ENCODE results near the gene NCS1. TPM values are rescaled to one million over a fixed set of nuclear protein-coding genes. Genes with fewer than 3 reads are reported as not detected.
A peak's percentile ranks its signal among the peaks of the same experiment; 100 is the strongest.

The NCS1 gene
- polyA plus RNA-seq, 3 donors, result not detected

DNA sequence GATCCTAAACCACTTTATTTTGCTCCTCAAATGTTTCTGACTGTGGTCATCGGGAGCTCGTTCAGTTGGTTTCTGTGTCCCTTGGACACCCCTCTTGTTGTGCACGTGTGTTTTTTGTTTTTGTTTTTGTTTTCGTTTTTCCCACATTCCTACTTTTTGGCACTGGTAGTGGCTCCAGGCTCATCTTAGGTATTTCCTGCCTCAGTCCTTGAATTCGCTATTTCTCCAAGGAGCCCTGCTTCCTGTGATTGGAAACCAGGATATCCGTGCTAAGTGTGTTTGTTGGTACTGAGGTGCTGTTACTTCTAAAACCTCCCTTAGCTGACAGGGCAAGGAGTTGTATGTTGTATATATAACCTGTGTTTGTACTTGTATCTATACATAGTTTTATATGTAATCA, 99.3 kb downstream of the NCS1 start:
- H3K9me3 ChIP-seq (replicated peaks in 1 of 2; ENCODE audit: control insufficient read depth in 1 of 2, insufficient read depth in 1 of 2, low read length in 2 of 2), result peaks cover 0 to under 1% of the 10 kb centered on the region in 2 donors
- no peaks in the 10 kb centered on the region for H4K20me1 ChIP-seq (ENCODE audit: insufficient read depth, low read length)
- peaks cover 15 to 21% of the 10 kb centered on the region in 2 donors for H3K4me1 ChIP-seq (ENCODE audit: control insufficient read depth in 1 of 2, insufficient read depth in 2 of 2, low read length in 2 of 2)
- Mint-ChIP-seq H3K27ac (peak overlapping the region in 1 of 7 donors; percentile 33), H3K9me3 (peaks cover 0 to 7% (median 2%) of the 10 kb centered on the region in 7 donors), H3K4me1 (peaks cover 24% of the 10 kb centered on the region), H3K36me3 (peaks cover 0 to 4% of the 10 kb centered on the region in 2 donors), H3K27me3 (ENCODE audit: low read depth in 3 of 3) (peaks cover 24 to 48% (median 34%) of the 10 kb centered on the region in 3 donors), H3K4me3 (peak overlapping the region in 1 of 2 donors; percentile 2)
- H3K4me2 ChIP-seq (replicated peaks; ENCODE audit: extremely low read depth, low read length, poor library complexity, severe bottlenecking), result no peak overlapping the region
- intact Hi-C loops (cut with micrococcal nuclease), result no loop called here
- H3K4me3 ChIP-seq (replicated peaks in 1 of 3; ENCODE audit: low read depth in 2 of 3, low read length in 3 of 3), result no peak overlapping the region
- TF ChIP-seq, protein P1, sequence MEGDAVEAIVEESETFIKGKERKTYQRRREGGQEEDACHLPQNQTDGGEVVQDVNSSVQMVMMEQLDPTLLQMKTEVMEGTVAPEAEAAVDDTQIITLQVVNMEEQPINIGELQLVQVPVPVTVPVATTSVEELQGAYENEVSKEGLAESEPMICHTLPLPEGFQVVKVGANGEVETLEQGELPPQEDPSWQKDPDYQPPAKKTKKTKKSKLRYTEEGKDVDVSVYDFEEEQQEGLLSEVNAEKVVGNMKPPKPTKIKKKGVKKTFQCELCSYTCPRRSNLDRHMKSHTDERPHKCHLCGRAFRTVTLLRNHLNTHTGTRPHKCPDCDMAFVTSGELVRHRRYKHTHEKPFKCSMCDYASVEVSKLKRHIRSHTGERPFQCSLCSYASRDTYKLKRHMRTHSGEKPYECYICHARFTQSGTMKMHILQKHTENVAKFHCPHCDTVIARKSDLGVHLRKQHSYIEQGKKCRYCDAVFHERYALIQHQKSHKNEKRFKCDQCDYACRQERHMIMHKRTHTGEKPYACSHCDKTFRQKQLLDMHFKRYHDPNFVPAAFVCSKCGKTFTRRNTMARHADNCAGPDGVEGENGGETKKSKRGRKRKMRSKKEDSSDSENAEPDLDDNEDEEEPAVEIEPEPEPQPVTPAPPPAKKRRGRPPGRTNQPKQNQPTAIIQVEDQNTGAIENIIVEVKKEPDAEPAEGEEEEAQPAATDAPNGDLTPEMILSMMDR (IDR thresholded peaks at IDR 0.05), result no peak
- H3K79me2 ChIP-seq (ENCODE audit: insufficient read depth, low read length), result no peaks in the 10 kb centered on the region
- no peak overlapping the region for H3K9ac ChIP-seq (ENCODE audit: insufficient read depth, low read length, poor library complexity, severe bottlenecking)
- no peaks in the 10 kb centered on the region for H3K36me3 ChIP-seq (replicated peaks in 1 of 2; ENCODE audit: control insufficient read depth in 1 of 2, insufficient read depth in 2 of 2, low read length in 2 of 2)
- no peak for DNase-seq
- no peak overlapping the region for H3K27ac ChIP-seq (ENCODE audit: low read depth in 1 of 2, low read length in 2 of 2)
- WGBS (ENCODE audit: insufficient coverage), result no CpG with 5 or more reads among the region's 6 CpGs
- peaks cover 0 to 16% of the 10 kb centered on the region in 2 donors for H3K27me3 ChIP-seq (ENCODE audit: control insufficient read depth in 2 of 2, insufficient read depth in 2 of 2, low read length in 2 of 2)
- no peak overlapping the region for H2AFZ ChIP-seq (ENCODE audit: insufficient read depth, low read depth, low read length, poor library complexity, severe bottlenecking)

DNA sequence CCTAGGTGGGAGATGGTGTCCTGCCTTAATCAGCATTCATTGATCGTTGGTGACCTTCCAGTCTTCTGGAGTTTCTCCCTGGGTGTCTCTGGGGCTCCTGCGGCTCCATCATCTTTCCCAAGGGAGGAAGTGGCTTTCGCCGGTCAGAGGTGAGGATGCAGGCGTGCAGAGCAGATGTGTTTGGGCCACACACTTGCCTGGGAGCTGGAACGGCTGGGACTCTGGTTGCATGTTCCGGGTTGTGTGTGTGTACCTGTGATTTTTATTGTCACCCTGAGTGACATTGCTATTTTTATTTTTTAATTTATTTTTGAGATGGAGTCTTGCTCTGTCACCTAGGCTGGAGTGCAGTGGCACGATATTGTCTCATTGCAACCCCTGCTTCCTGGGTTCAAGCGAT, 103.0 kb downstream of the NCS1 start:
- no peaks in the 10 kb centered on the region for H3K4me1 Mint-ChIP-seq
- Histone ChIP-seq H3K79me2 (ENCODE audit: insufficient read depth, low read length) (no peaks in the 10 kb centered on the region), H2AFZ (ENCODE audit: insufficient read depth, low read depth, low read length, poor library complexity, severe bottlenecking) (no peak overlapping the region), H4K20me1 (ENCODE audit: insufficient read depth, low read length) (no peaks in the 10 kb centered on the region), H3K27ac (ENCODE audit: low read depth in 1 of 2, low read length in 2 of 2) (no peak overlapping the region), H3K4me3 (replicated peaks in 1 of 3; ENCODE audit: low read depth in 2 of 3, low read length in 3 of 3) (no peak overlapping the region), H3K27me3 (ENCODE audit: control insufficient read depth in 2 of 2, insufficient read depth in 2 of 2, low read length in 2 of 2) (no peaks in the 10 kb centered on the region), H3K9me3 (replicated peaks in 1 of 2; ENCODE audit: control insufficient read depth in 1 of 2, insufficient read depth in 1 of 2, low read length in 2 of 2) (no peaks in the 10 kb centered on the region), H3K36me3 (replicated peaks in 1 of 2; ENCODE audit: control insufficient read depth in 1 of 2, insufficient read depth in 2 of 2, low read length in 2 of 2) (no peaks in the 10 kb centered on the region), H3K4me2 (replicated peaks; ENCODE audit: extremely low read depth, low read length, poor library complexity, severe bottlenecking) (no peak overlapping the region), H3K9ac (ENCODE audit: insufficient read depth, low read length, poor library complexity, severe bottlenecking) (no peak overlapping the region), H3K4me1 (ENCODE audit: control insufficient read depth in 1 of 2, insufficient read depth in 2 of 2, low read length in 2 of 2) (no peaks in the 10 kb centered on the region)
- H3K27ac Mint-ChIP-seq, result no peak overlapping the region
- DNase-seq, result no peak
- no peak overlapping the region for H3K4me3 Mint-ChIP-seq
- intact Hi-C loops (cut with micrococcal nuclease), result no loop called here
- no peaks in the 10 kb centered on the region for H3K36me3 Mint-ChIP-seq
- TF ChIP-seq, protein P1 (IDR thresholded peaks at IDR 0.05), result no peak
- 92% methylated on average over 7 of the region's 9 CpGs for WGBS (ENCODE audit: insufficient coverage)
- no peaks in the 10 kb centered on the region for H3K9me3 Mint-ChIP-seq
- H3K27me3 Mint-ChIP-seq (ENCODE audit: low read depth in 3 of 3), result peaks cover 11 to 30% (median 16%) of the 10 kb centered on the region in 3 donors
